Endodermal cell (in vitro differentiated cells): ENCODE measurements around the gene CALHM6. TPM values are rescaled to one million over a fixed set of nuclear protein-coding genes. Genes with fewer than 3 reads are reported as not detected.

ENCODE experiments used
- DNase-seq: peaks from one replicate; pipeline ENCODE4 v3.0.0-alpha.2; 2017
- H3K27ac ChIP-seq: 2 replicates; pipeline ENCODE4 v1.5.1; 2013; ENCODE audit warnings: mild to moderate bottlenecking, low read depth, low read length, moderate library complexity
- H3K27me3 ChIP-seq: 2 replicates; pipeline ENCODE4 v1.6.1; 2013; ENCODE audit warnings: mild to moderate bottlenecking, low read length, moderate library complexity; ENCODE audit not compliant: insufficient read depth, control insufficient read depth, poor library complexity, severe bottlenecking
- H3K36me3 ChIP-seq: 2 replicates; pipeline ENCODE4 v1.7.0; 2013; ENCODE audit warnings: mild to moderate bottlenecking, low read length, moderate library complexity; ENCODE audit not compliant: control insufficient read depth, insufficient read depth
- H3K4me1 ChIP-seq: one replicate; pipeline ENCODE4 v1.7.0; 2013; ENCODE audit warnings: low read length; ENCODE audit not compliant: control insufficient read depth, insufficient read depth
- H3K4me3 ChIP-seq: 2 replicates; pipeline ENCODE4 v1.5.1; 2013; ENCODE audit warnings: mild to moderate bottlenecking, low read length, moderate library complexity
- H3K9ac ChIP-seq: 2 replicates; pipeline ENCODE4 v1.6.1; 2013; ENCODE audit warnings: mild to moderate bottlenecking, low read length, moderate library complexity; ENCODE audit not compliant: poor library complexity, severe bottlenecking; ENCODE audit errors: extremely low read depth
- H3K9me3 ChIP-seq: 2 replicates; pipeline ENCODE4 v1.6.1; 2013; ENCODE audit warnings: mild to moderate bottlenecking, low read length, moderate library complexity; ENCODE audit not compliant: control insufficient read depth
- H3K27ac Mint-ChIP-seq: 2 replicates; pipeline ENCODE4 v1.8.0; 2020; ENCODE audit warnings: mixed read lengths
- H3K27me3 Mint-ChIP-seq: 2 replicates; pipeline ENCODE4 v1.8.0; 2021; ENCODE audit warnings: mild to moderate bottlenecking, mixed read lengths; ENCODE audit not compliant: insufficient read depth
- H3K36me3 Mint-ChIP-seq: 2 replicates; pipeline ENCODE4 v1.8.0; 2020; ENCODE audit warnings: low read depth, mixed read lengths
- H3K4me1 Mint-ChIP-seq: 2 replicates; pipeline ENCODE4 v1.8.0; 2020; ENCODE audit warnings: mixed read lengths
- H3K4me3 Mint-ChIP-seq: 2 replicates; pipeline ENCODE4 v1.8.0; 2020; ENCODE audit warnings: mild to moderate bottlenecking, moderate library complexity, mixed read lengths
- H3K9me3 Mint-ChIP-seq: 2 replicates; pipeline ENCODE4 v1.8.0; 2020; ENCODE audit warnings: mild to moderate bottlenecking, mixed read lengths
- WGBS, 2 experiments: methylation state at CpG; one replicate each; pipeline versions ENCODE4 v1.1.5 to v1.1.7; 2013; ENCODE audit warnings: missing lambda C conversion rate in 2 of 2, mixed read lengths in 1 of 2; ENCODE audit not compliant: insufficient coverage in 1 of 2, insufficient read length in 1 of 2; 5-methylcytosine and 5-hydroxymethylcytosine counted together
- total RNA-seq, 2 donors: library from RNA; stranded (reverse); fragmentation: NEBNext Ultra II Directional in 1 of 2; extraction: Animal tissue kit (Norgen Biotek cat#: 25700) in 1 of 2; gene quantifications; 2 replicates in 1 of 2; 3 replicates in 1 of 2; pipeline ENCODE4 v1.2.1, GENCODE V29; 2021
- TF ChIP-seq, protein P1 (sequence below): fragments of 200-600 bp; sonication (generic); conservative IDR thresholded peaks from 2 replicates; pipeline ENCODE4 v1.5.0; 2021; ENCODE audit warnings: antibody characterized with exemption, mild to moderate bottlenecking

CALHM6 gene
- total RNA-seq, 2 donors from 2014 or later = 0.95 TPM; not detected in 1

DNA sequence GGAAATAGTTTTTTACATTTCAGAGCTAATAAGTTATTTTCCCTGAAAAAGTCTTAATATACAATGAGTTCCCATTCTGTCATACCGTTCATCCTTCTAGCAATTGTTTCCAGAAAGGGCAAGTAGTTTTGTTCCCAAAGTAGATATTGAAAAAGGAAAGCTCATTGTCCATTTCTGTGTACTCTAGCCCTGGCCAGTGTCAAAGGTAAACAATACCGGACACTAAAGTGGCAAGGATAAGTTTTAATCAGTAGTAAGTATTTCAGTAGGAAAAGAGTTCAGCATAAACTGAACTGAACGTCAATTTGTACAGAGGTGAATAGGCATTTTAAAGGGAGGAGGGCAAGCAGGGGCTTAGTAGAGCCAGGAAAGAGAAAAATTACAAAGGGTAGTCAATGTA is 43.5 kb upstream of the CALHM6 start:
- TF ChIP-seq, protein P1, sequence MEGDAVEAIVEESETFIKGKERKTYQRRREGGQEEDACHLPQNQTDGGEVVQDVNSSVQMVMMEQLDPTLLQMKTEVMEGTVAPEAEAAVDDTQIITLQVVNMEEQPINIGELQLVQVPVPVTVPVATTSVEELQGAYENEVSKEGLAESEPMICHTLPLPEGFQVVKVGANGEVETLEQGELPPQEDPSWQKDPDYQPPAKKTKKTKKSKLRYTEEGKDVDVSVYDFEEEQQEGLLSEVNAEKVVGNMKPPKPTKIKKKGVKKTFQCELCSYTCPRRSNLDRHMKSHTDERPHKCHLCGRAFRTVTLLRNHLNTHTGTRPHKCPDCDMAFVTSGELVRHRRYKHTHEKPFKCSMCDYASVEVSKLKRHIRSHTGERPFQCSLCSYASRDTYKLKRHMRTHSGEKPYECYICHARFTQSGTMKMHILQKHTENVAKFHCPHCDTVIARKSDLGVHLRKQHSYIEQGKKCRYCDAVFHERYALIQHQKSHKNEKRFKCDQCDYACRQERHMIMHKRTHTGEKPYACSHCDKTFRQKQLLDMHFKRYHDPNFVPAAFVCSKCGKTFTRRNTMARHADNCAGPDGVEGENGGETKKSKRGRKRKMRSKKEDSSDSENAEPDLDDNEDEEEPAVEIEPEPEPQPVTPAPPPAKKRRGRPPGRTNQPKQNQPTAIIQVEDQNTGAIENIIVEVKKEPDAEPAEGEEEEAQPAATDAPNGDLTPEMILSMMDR = no peak
- no peak overlapping the region for H3K27ac Mint-ChIP-seq
- no peaks in the 10 kb centered on the region for H3K27me3 ChIP-seq
- H3K4me3 ChIP-seq = no peak overlapping the region
- no peaks in the 10 kb centered on the region for H3K27me3 Mint-ChIP-seq
- H3K9me3 Mint-ChIP-seq = no peaks in the 10 kb centered on the region
- DNase-seq = no peak
- no peak overlapping the region for H3K9ac ChIP-seq
- H3K4me1 Mint-ChIP-seq = peaks cover under 1% of the 10 kb centered on the region
- WGBS, 2 experiments = 90 to 93% methylated on average over 3 of the region's 3 CpGs
- H3K4me1 ChIP-seq = no peaks in the 10 kb centered on the region
- no peak overlapping the region for H3K27ac ChIP-seq
- no peaks in the 10 kb centered on the region for H3K36me3 ChIP-seq
- no peak overlapping the region for H3K4me3 Mint-ChIP-seq
- H3K36me3 Mint-ChIP-seq = peaks cover 9% of the 10 kb centered on the region
- H3K9me3 ChIP-seq = no peaks in the 10 kb centered on the region

DNA sequence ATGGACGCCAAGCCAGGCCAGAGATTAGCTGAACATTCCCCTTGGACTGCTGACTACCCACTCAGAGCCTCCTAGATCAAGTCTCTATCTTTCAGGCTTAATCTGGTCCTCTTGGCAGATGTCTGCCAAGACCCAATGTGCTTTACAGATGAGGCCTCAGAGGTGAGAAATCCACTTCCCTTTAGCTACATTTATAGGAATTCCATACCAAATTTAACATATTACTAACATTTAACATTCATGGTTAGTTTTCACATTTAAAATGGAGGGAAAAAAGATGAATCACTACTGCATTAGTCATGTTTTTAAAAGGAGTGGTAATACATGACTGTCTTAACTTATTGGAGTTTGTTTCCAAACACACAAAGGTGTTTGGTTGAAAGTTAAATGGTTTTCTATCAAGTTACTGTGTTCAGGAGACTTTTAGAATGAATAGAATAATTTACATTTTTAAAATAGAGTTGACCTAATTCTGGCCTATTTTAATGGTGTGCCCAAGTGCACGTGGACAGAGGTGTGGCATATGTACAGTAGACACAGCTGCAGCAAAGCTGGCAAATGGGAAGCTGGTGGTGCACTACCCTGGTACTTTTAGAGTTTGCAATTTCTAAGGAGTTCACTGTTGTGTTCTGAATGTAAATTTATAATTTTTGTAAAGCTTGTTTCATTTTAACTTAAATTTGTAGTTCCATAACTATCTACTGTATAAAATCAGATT is 41.9 kb upstream of the CALHM6 start:
- WGBS, 2 experiments = 91 to 100% methylated on average over 2 of the region's 2 CpGs
- Mint-ChIP-seq H3K4me1 (peaks cover 4% of the 10 kb centered on the region), H3K36me3 (peaks cover 8% of the 10 kb centered on the region), H3K27ac (no peak overlapping the region), H3K27me3 (no peaks in the 10 kb centered on the region), H3K9me3 (no peaks in the 10 kb centered on the region), H3K4me3 (no peak overlapping the region)
- TF ChIP-seq, protein P1 = no peak
- Histone ChIP-seq H3K27me3 (no peaks in the 10 kb centered on the region), H3K9ac (no peak overlapping the region), H3K27ac (no peak overlapping the region), H3K9me3 (no peaks in the 10 kb centered on the region), H3K36me3 (no peaks in the 10 kb centered on the region), H3K4me1 (no peaks in the 10 kb centered on the region), H3K4me3 (no peak overlapping the region)
- DNase-seq = no peak

- DNase-seq = no peak
- Histone ChIP-seq H3K27ac (no peak overlapping the region), H3K4me1 (no peaks in the 10 kb centered on the region), H3K27me3 (no peaks in the 10 kb centered on the region), H3K36me3 (no peaks in the 10 kb centered on the region), H3K4me3 (no peak overlapping the region), H3K9me3 (no peaks in the 10 kb centered on the region), H3K9ac (no peak overlapping the region)
- Mint-ChIP-seq H3K36me3 (peaks cover 5% of the 10 kb centered on the region), H3K4me3 (no peak overlapping the region), H3K27me3 (no peaks in the 10 kb centered on the region), H3K27ac (no peak overlapping the region), H3K4me1 (peaks cover 6% of the 10 kb centered on the region), H3K9me3 (no peaks in the 10 kb centered on the region)
- TF ChIP-seq, protein P1 = no peak
- WGBS, 2 experiments = 87% methylated on average over 5 of the region's 5 CpGs; no CpG with 5 or more reads in 1 of the 2 experiments
Measured at GRCh38 chr6:116420341-116420740, 40.8 kb upstream of the CALHM6 start.
